HG02852 (cell line): ENCODE data around the gene EIPR1.

Experiments used
- ATAC-seq: cut with Tn5 transposase; IDR thresholded peaks from one replicate; pipeline ENCODE4 v1.9.1; 2021; ENCODE audit warnings: mild to moderate bottlenecking, moderate library complexity; ENCODE audit not compliant: unreplicated experiment

Gene EIPR1

GRCh38 chr2:3256605-3257004 lies 121.0 kb downstream of the EIPR1 start:
- ATAC-seq: no peak

GRCh38 chr2:3256157-3256556 lies 121.5 kb downstream of the EIPR1 start:
- ATAC-seq: no peak

- ATAC-seq: peak; percentile 68
Observed at GRCh38 chr2:3254442-3254941, 123.1 kb downstream of the EIPR1 start.

GRCh38 chr2:3253913-3254441 lies 123.6 kb downstream of the EIPR1 start:
- ATAC-seq: no peak

- no peak for ATAC-seq
Observed at GRCh38 chr2:3251946-3252345, 125.7 kb downstream of the EIPR1 start.

- ATAC-seq: no peak
Observed at GRCh38 chr2:3249476-3249962, 128.1 kb downstream of the EIPR1 start.

- ATAC-seq: no peak
Observed at GRCh38 chr2:3248754-3249475, 128.7 kb downstream of the EIPR1 start.

GRCh38 chr2:3246928-3247714 lies 130.5 kb downstream of the EIPR1 start:
- ATAC-seq: no peak

- no peak for ATAC-seq
Observed at GRCh38 chr2:3246406-3246805, 131.2 kb downstream of the EIPR1 start.

- ATAC-seq: no peak
Observed at GRCh38 chr2:3244486-3244885, 133.1 kb downstream of the EIPR1 start.

- no peak for ATAC-seq
Observed at GRCh38 chr2:3243804-3244203, 133.8 kb downstream of the EIPR1 start.

- peak; percentile 56 for ATAC-seq
Observed at GRCh38 chr2:3242747-3243369, 134.8 kb downstream of the EIPR1 start.

GRCh38 chr2:3241971-3242746 lies 135.5 kb downstream of the EIPR1 start:
- ATAC-seq: no peak

GRCh38 chr2:3238951-3239841 lies 138.4 kb downstream of the EIPR1 start:
- peak; percentile 83 for ATAC-seq

- ATAC-seq: no peak
Observed at GRCh38 chr2:3236300-3237045, 141.1 kb downstream of the EIPR1 start.

- no peak for ATAC-seq
Observed at GRCh38 chr2:3233877-3234276, 143.7 kb downstream of the EIPR1 start.

- ATAC-seq: no peak
Observed at GRCh38 chr2:3229221-3229620, 148.4 kb downstream of the EIPR1 start.

- no peak for ATAC-seq
Observed at GRCh38 chr2:3224681-3225080, 152.9 kb downstream of the EIPR1 start.
